Suprapubic skin (tissue), 3 donors: ENCODE results near the gene EPOP.

Experiments
- CTCF ChIP-seq, 2 donors: fragments of 200-600 bp in 1 of 2; fragments of 450-650 bp in 1 of 2; sonication (generic) in 1 of 2; IDR thresholded peaks; one replicate each; pipeline ENCODE4 v1.5.1; 2016 to 2019; ENCODE audit warnings: antibody characterized with exemption in 2 of 2, mild to moderate bottlenecking in 1 of 2, moderate library complexity in 1 of 2
- EP300 ChIP-seq: sonication (generic); formaldehyde crosslinking; IDR thresholded peaks from one replicate; pipeline ENCODE4 v1.6.1; 2017; ENCODE audit warnings: antibody characterized with exemption

- TF ChIP-seq CTCF (IDR thresholded peaks at IDR 0.05) (no peak), EP300 (no peak)
Measured at GRCh38 chr17:38657824-38658740, 16.7 kb downstream of the EPOP start.
